Endothelial cell (in vitro differentiated cells): ENCODE data around the gene PARD6G. TPM values are rescaled to one million over a fixed set of nuclear protein-coding genes. Genes with fewer than 3 reads are reported as not detected.
A peak's percentile ranks its signal among the peaks of the same experiment; 100 is the strongest.

Experiments
- DNase-seq: peaks from one replicate; pipeline ENCODE4 v3.0.0; 2021; ENCODE audit warnings: low spot score
- H3K27ac Mint-ChIP-seq: one replicate; pipeline ENCODE4 v1.8.0; 2021; ENCODE audit warnings: mixed read lengths, inconsistent platforms; ENCODE audit not compliant: unreplicated experiment
- H3K27me3 Mint-ChIP-seq: one replicate; pipeline ENCODE4 v1.8.0; 2021; ENCODE audit warnings: mild to moderate bottlenecking, moderate library complexity, mixed read lengths, inconsistent platforms; ENCODE audit not compliant: unreplicated experiment
- H3K36me3 Mint-ChIP-seq: one replicate; pipeline ENCODE4 v1.8.0; 2021; ENCODE audit warnings: mild to moderate bottlenecking, low read depth, mixed read lengths, inconsistent platforms; ENCODE audit not compliant: unreplicated experiment
- H3K4me1 Mint-ChIP-seq: one replicate; pipeline ENCODE4 v1.8.0; 2021; ENCODE audit warnings: mild to moderate bottlenecking, mixed read lengths, inconsistent platforms; ENCODE audit not compliant: unreplicated experiment
- H3K4me3 Mint-ChIP-seq: one replicate; pipeline ENCODE4 v1.8.0; 2021; ENCODE audit warnings: mild to moderate bottlenecking, mixed read lengths, inconsistent platforms; ENCODE audit not compliant: unreplicated experiment
- H3K9me3 Mint-ChIP-seq: one replicate; pipeline ENCODE4 v1.8.0; 2021; ENCODE audit warnings: mixed read lengths, inconsistent platforms; ENCODE audit not compliant: unreplicated experiment
- CTCF ChIP-seq: fragments of 200-600 bp; sonication (generic); IDR thresholded peaks from one replicate; pipeline ENCODE4 v1.5.0; 2021; ENCODE audit warnings: antibody characterized with exemption; ENCODE audit not compliant: unreplicated experiment
- total RNA-seq: library from RNA; stranded (reverse); fragmentation: NEBNext Ultra II Directional; extraction: Animal tissue kit (Norgen Biotek cat#: 25700); gene quantifications from one replicate; pipeline ENCODE4 v1.2.1, GENCODE V29; 2021; ENCODE audit not compliant: unreplicated experiment

PARD6G gene
- total RNA-seq, 1 donor from 2014 or later, result 10.4 TPM

GRCh38 chr18:80109676-80110078 lies 137.6 kb downstream of the PARD6G start:
- no peak for TF ChIP-seq CTCF
- DNase-seq, result peak; percentile 57
- Mint-ChIP-seq H3K36me3 (no peaks in the 10 kb centered on the region), H3K27ac (peak overlapping the region; percentile 39), H3K4me1 (peaks cover 9% of the 10 kb centered on the region), H3K4me3 (peak overlapping the region; percentile 94), H3K27me3 (peaks cover 13% of the 10 kb centered on the region), H3K9me3 (no peaks in the 10 kb centered on the region)

- peaks cover 15% of the 10 kb centered on the region for H3K4me1 Mint-ChIP-seq
Measured at GRCh38 chr18:80108739-80109675, 138.3 kb downstream of the PARD6G start, which contains the start of gene ADNP2. Gene ADNP2, plus strand, starts transcription at chr18:80109262. Its CDS starts 8,281 bp downstream, at chr18:80117543.

DNA sequence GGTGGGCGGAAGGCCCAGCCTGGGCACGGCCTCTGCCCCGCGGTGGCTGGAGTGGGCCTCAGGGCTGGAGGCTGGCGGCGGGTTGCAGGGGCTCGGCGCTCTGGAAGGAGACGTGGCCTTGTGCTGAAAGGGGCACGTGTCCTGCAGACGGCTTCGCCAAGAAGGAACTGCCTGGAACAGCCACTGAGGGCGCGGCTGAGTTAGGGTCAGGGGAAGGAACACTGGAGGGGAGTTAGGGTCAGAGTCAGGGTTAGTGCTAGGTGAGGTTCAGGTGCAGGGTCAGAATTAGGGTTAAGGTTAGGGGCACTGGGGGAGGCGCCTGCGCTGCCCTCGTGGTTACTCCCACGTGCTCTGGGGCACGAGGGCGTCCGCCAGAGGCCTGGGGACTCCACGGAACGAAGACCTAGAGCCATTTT lies 139.2 kb downstream of the PARD6G start:
- H3K36me3 Mint-ChIP-seq, result no peaks in the 10 kb centered on the region
- no peaks in the 10 kb centered on the region for H3K9me3 Mint-ChIP-seq
- no peak for TF ChIP-seq CTCF
- DNase-seq, result no peak
- no peak overlapping the region for H3K27ac Mint-ChIP-seq
- H3K4me3 Mint-ChIP-seq, result no peak overlapping the region
- peaks cover 15% of the 10 kb centered on the region for H3K4me1 Mint-ChIP-seq
- H3K27me3 Mint-ChIP-seq, result peaks cover 14% of the 10 kb centered on the region

More at GRCh38 chr18:80108739-80109675, 138.3 kb downstream of the PARD6G start, which contains the start of gene ADNP2:
- no peak for TF ChIP-seq CTCF
- Mint-ChIP-seq H3K27ac (peak within 1 kb of the TSS; percentile 39), H3K27me3 (peaks cover 14% of the 10 kb centered on the region), H3K36me3 (no peaks in the 10 kb centered on the region), H3K9me3 (no peaks in the 10 kb centered on the region), H3K4me3 (peak within 1 kb of the TSS; percentile 94)
- peak; percentile 85 for DNase-seq

- no peak overlapping the region for H3K4me3 Mint-ChIP-seq
Measured at GRCh38 chr18:80107426-80107825, 139.9 kb downstream of the PARD6G start.

More at GRCh38 chr18:80107426-80107825, 139.9 kb downstream of the PARD6G start:
- Mint-ChIP-seq H3K4me1 (peaks cover 15% of the 10 kb centered on the region), H3K27ac (no peak overlapping the region), H3K9me3 (no peaks in the 10 kb centered on the region), H3K27me3 (peaks cover 14% of the 10 kb centered on the region), H3K36me3 (no peaks in the 10 kb centered on the region)
- TF ChIP-seq CTCF, result no peak
- DNase-seq, result no peak

Other genes starting within 250 kb of the PARD6G start
- 25.6 TPM for gene RBFA, start 213.1 kb downstream of the PARD6G start, total RNA-seq
- gene ADNP2, start 138.3 kb downstream of the PARD6G start, total RNA-seq, result 23.7 TPM